Naive thymus-derived CD4-positive, alpha-beta T cell (primary cell): Measurements from ENCODE around the gene ITGAL. TPM values are rescaled to one million over a fixed set of nuclear protein-coding genes. Genes with fewer than 3 reads are reported as not detected.
"Not testable (repeated sequence)": the region's sequence is repeated elsewhere in the genome, so short reads cannot be mapped to it uniquely, and the experiment has no call there.

Experiments used
- ATAC-seq: fragments of 150-1000 bp; cut with Tn5 transposase; 2 replicates; pipeline ENCODE4 v1.10.0; 2021; ENCODE audit warnings: mild to moderate bottlenecking, moderate library complexity
- CTCF ChIA-PET: fragments of 350-600 bp; sonication (Branson Sonifier 250); formaldehyde crosslinking; loops from one replicate; lab custom pipeline; 2021; ENCODE audit warnings: antibody characterized with exemption; lab: Charles Lee
- POLR2A ChIA-PET: fragments of 350-600 bp; sonication (Branson Sonifier 250); formaldehyde crosslinking; loops from one replicate; lab custom pipeline; 2021; ENCODE audit warnings: antibody characterized with exemption, inconsistent platforms; lab: Charles Lee
- DNase-seq, 9 donors: peaks; one replicate each; pipeline versions ENCODE4 v3.0.0 to v3.0.0-alpha.2; 2020 to 2022; ENCODE audit warnings: mixed read lengths in 1 of 9
- H3K27ac ChIP-seq: one replicate; pipeline ENCODE4 v1.7.0; 2013; ENCODE audit warnings: mild to moderate bottlenecking, low read depth, low read length, moderate library complexity
- H3K27me3 ChIP-seq, 2 donors: one replicate each; pipeline ENCODE4 v1.7.0; 2013; ENCODE audit warnings: low read length in 2 of 2, mild to moderate bottlenecking in 2 of 2, moderate library complexity in 2 of 2; ENCODE audit not compliant: control insufficient read depth in 2 of 2, insufficient read depth in 2 of 2
- H3K36me3 ChIP-seq, 3 experiments: 1 replicate in 2 of 3; 2 replicates in 1 of 3; pipeline ENCODE4 v1.7.0; 2013; ENCODE audit warnings: low read length in 3 of 3, mild to moderate bottlenecking in 3 of 3, moderate library complexity in 1 of 3; ENCODE audit not compliant: insufficient read depth in 3 of 3, control insufficient read depth in 2 of 3
- H3K4me1 ChIP-seq, 2 donors: one replicate each; pipeline ENCODE4 v1.7.0; 2013; ENCODE audit warnings: low read length in 2 of 2, mild to moderate bottlenecking in 2 of 2, moderate library complexity in 1 of 2; ENCODE audit not compliant: control insufficient read depth in 2 of 2, insufficient read depth in 2 of 2
- H3K4me3 ChIP-seq: 2 replicates; pipeline ENCODE4 v1.7.0; 2013; ENCODE audit warnings: mild to moderate bottlenecking, low read length
- H3K9me3 ChIP-seq, 3 experiments: 1 replicate in 2 of 3; 2 replicates in 1 of 3; pipeline ENCODE4 v1.7.0; 2013; ENCODE audit warnings: low read length in 3 of 3; ENCODE audit not compliant: control insufficient read depth in 2 of 3
- H3K27ac Mint-ChIP-seq, 9 donors: one replicate each; pipeline ENCODE4 v1.8.0; 2020 to 2022; ENCODE audit warnings: mixed read lengths in 9 of 9, mild to moderate bottlenecking in 8 of 9, moderate library complexity in 5 of 9, inconsistent platforms in 2 of 9
- H3K27me3 Mint-ChIP-seq, 5 donors: one replicate each; pipeline ENCODE4 v1.8.0; 2021 to 2022; ENCODE audit warnings: mixed read lengths in 5 of 5, mild to moderate bottlenecking in 1 of 5
- H3K36me3 Mint-ChIP-seq, 5 donors: one replicate each; pipeline ENCODE4 v1.8.0; 2020 to 2022; ENCODE audit warnings: mixed read lengths in 5 of 5, mild to moderate bottlenecking in 3 of 5, inconsistent platforms in 1 of 5
- H3K4me1 Mint-ChIP-seq, 7 donors: one replicate each; pipeline ENCODE4 v1.8.0; 2020 to 2022; ENCODE audit warnings: mixed read lengths in 7 of 7, mild to moderate bottlenecking in 3 of 7, inconsistent platforms in 1 of 7
- H3K4me3 Mint-ChIP-seq, 10 donors: one replicate each; pipeline ENCODE4 v1.8.0; 2020 to 2022; ENCODE audit warnings: mild to moderate bottlenecking in 10 of 10, mixed read lengths in 10 of 10, moderate library complexity in 6 of 10, inconsistent platforms in 2 of 10
- H3K9me3 Mint-ChIP-seq, 11 donors: one replicate each; pipeline ENCODE4 v1.8.0; 2020 to 2022; ENCODE audit warnings: mixed read lengths in 11 of 11, mild to moderate bottlenecking in 4 of 11, inconsistent platforms in 1 of 11, moderate library complexity in 1 of 11
- intact Hi-C, 2 donors: fragments of 100-400 bp; cut with micrococcal nuclease; formaldehyde crosslinking; loops; one replicate each; pipeline ENCODE4 v1.15.1; 2023
- polyA plus RNA-seq, 2 donors: library from polyadenylated mRNA; unstranded; fragments of 300-500 nt; fragmentation: Illumina TruSeq; gene quantifications; one replicate each; pipeline ENCODE4 v1.2.3, GENCODE V29; 2021
- total RNA-seq, 6 experiments: library from RNA in 5 of 6; stranded (reverse) in 5 of 6; gene quantifications; 1 replicate in 5 of 6; 2 replicates in 1 of 6; pipeline ENCODE4 v1.2.3 and lab custom pipeline; 2021 to 2026

Gene ITGAL
- total and polyA plus RNA-seq, 7 experiments from 2014 or later = 110 to 629 (median 411) TPM

DNA sequence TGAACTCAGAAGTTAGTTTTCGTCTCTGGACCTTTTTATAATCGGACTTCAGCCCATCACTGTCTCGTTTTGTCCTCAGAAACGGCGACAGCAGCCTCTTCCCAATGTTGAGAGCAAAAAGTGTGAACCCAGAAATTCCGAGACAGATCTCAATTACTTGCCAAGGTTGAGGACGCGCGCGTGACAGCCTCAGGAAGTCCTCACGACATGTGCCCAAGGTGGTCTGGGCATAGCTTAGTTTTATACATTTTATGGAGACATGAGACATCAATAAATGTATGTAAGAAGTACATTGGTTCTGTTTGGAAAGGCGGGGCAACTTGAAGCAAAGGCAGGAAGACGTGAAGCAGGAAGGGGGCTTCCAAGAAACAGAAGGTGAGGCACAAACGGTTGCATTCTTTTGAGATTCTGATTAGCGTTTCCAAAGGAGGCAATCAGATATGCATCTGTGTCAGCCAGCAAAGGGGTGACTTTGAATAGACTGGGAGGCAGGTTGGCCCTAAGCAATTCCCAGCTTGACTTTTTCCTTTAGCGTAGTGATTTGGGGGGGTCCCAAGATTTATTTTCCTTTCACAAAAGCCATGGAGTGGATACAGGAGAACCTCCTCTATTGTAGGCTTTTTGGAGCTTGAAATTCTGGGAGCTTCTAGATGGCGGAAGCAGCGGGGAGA, 62.7 kb downstream of the ITGAL start:
- Histone ChIP-seq H3K27ac (peak overlapping the region; percentile 98), H3K4me1 (peaks cover 8 to 9% of the 10 kb centered on the region in 2 donors), H3K4me3 (peak overlapping the region; percentile 60), H3K9me3 (no peaks in the 10 kb centered on the region), H3K27me3 (no peaks in the 10 kb centered on the region), H3K36me3 (peaks cover 0 to 20% (median 0%) of the 10 kb centered on the region in 3 experiments)
- ATAC-seq = peak; percentile 29
- Mint-ChIP-seq H3K36me3 (peaks cover 0 to 9% (median 0%) of the 10 kb centered on the region in 5 donors), H3K4me1 (peaks cover 14 to 47% (median 37%) of the 10 kb centered on the region in 7 donors), H3K27me3 (no peaks in the 10 kb centered on the region), H3K27ac (peak overlapping the region; percentile 94 to 99 (median 98)), H3K9me3 (peaks cover 0 to 1% (median 0%) of the 10 kb centered on the region in 11 donors), H3K4me3 (peak overlapping the region; percentile 91 to 100 (median 96))
- CTCF ChIA-PET = interaction anchor here (0.5 to 3.0 kb wide), 28 partner anchors 9 to 158 kb away, joined by 3 to 37 read pairs (median 4); partner anchors contain the start of genes DCTPP1, SEPHS2, SEPTIN1 and ZNF688
- POLR2A ChIA-PET = interaction anchor here (0.7 to 4.5 kb wide), 35 partner anchors 8 to 352 kb away, joined by 3 to 159 read pairs (median 5); partner anchors contain the start of genes CORO1A, DCTPP1, FBRS and PRR14
- intact Hi-C loops = loop anchor here (1.0 to 2.0 kb wide), 15 partner anchors 8 to 163 kb away; partner anchors contain the start of genes DCTPP1 (in 2 of the 2), FBRS (in 2 of the 2), PRR14 (in 2 of the 2) and ZNF764 (in 2 of the 2)
- peak in 1 of 9 donors; percentile 63 for DNase-seq

DNA sequence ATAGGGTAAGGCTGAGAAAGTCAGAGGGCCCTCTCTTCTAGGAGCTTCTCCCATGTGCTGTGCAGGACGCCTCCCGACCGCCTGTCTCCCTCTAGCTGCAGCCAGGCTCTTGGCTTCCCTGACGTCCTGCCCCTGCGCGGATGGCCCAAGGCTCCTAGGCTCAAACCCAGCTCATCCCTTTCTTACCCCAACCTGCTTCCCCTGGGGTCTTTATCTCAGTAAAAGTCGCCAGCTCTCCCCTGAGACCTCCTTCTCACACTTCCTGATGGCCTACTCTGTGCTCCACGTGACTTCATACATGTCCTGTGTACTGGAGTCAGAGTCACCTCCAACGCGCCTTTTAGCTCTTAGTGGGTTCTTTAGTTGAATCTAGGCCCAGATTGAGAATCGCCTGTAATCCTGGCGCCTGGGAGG, 63.2 kb downstream of the ITGAL start:
- intact Hi-C loops = loop anchor here (1.0 to 2.0 kb wide), 15 partner anchors 8 to 163 kb away; partner anchors contain the start of genes DCTPP1 (in 2 of the 2), FBRS (in 2 of the 2), PRR14 (in 2 of the 2) and ZNF764 (in 2 of the 2)
- H3K9me3 Mint-ChIP-seq = peaks cover 0 to 1% (median 0%) of the 10 kb centered on the region in 11 donors
- H3K36me3 Mint-ChIP-seq = peaks cover 0 to 9% (median 0%) of the 10 kb centered on the region in 5 donors
- peak overlapping the region; percentile 94 to 99 (median 98) for H3K27ac Mint-ChIP-seq
- Histone ChIP-seq H3K36me3 (peaks cover 0 to 19% (median 0%) of the 10 kb centered on the region in 3 experiments), H3K9me3 (no peaks in the 10 kb centered on the region), H3K27ac (peak overlapping the region; percentile 98), H3K4me3 (peak overlapping the region; percentile 60), H3K4me1 (peaks cover 8 to 9% of the 10 kb centered on the region in 2 donors), H3K27me3 (no peaks in the 10 kb centered on the region)
- peak in 8 of 9 donors; percentile 45 to 73 (median 54) for DNase-seq
- peak overlapping the region; percentile 91 to 100 (median 96) for H3K4me3 Mint-ChIP-seq
- ChIA-PET CTCF (interaction anchor here (0.5 to 3.0 kb wide), 28 partner anchors 8 to 158 kb away, joined by 3 to 37 read pairs (median 4); partner anchors contain the start of genes DCTPP1, SEPHS2, SEPTIN1 and ZNF688), POLR2A (interaction anchor here (0.9 to 4.5 kb wide), 30 partner anchors 8 to 352 kb away, joined by 3 to 159 read pairs (median 6); partner anchors contain the start of genes CORO1A, DCTPP1, FBRS and PRR14)
- H3K4me1 Mint-ChIP-seq = peaks cover 14 to 42% (median 35%) of the 10 kb centered on the region in 7 donors
- ATAC-seq = peak; percentile 71
- H3K27me3 Mint-ChIP-seq = no peaks in the 10 kb centered on the region

DNA sequence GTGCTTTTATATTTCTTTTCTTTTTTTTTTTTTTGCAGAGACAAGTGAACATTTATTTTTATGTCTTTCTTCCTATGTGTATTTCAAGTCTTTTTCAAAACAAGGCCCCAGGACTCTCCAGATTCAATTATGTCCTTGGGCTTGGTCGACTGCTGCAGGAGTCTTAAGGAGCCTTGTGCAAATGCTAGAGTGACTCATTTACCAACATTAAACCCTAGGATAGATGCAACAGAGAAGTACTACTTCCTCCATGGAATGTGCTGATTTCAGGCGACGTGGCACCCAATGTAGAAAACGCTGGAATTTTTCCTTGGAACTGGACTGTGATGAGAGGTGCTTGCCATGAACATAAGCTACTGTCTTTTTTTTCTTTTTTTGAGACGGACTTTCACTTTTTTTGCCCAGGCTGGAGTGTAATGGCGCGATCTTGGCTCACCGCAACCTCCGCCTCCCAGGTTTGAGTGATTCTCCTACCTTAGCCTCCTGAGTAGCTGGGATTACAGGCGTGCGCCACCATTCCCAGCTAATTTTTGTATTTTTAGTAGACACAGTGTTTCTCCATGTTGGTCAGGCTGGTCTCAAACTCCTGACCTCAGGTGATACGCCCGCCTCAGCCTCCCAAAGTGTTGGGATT, 64.0 kb downstream of the ITGAL start:
- CTCF ChIA-PET = interaction anchor here (0.8 to 3.0 kb wide), 13 partner anchors 10 to 157 kb away, joined by 3 to 37 read pairs (median 6); partner anchors contain the start of genes DCTPP1, SEPHS2, ZNF688 and ZNF764
- H3K36me3 ChIP-seq = peaks cover 0 to 12% (median 0%) of the 10 kb centered on the region in 3 experiments
- peak overlapping the region; percentile 98 for H3K27ac ChIP-seq

DNA sequence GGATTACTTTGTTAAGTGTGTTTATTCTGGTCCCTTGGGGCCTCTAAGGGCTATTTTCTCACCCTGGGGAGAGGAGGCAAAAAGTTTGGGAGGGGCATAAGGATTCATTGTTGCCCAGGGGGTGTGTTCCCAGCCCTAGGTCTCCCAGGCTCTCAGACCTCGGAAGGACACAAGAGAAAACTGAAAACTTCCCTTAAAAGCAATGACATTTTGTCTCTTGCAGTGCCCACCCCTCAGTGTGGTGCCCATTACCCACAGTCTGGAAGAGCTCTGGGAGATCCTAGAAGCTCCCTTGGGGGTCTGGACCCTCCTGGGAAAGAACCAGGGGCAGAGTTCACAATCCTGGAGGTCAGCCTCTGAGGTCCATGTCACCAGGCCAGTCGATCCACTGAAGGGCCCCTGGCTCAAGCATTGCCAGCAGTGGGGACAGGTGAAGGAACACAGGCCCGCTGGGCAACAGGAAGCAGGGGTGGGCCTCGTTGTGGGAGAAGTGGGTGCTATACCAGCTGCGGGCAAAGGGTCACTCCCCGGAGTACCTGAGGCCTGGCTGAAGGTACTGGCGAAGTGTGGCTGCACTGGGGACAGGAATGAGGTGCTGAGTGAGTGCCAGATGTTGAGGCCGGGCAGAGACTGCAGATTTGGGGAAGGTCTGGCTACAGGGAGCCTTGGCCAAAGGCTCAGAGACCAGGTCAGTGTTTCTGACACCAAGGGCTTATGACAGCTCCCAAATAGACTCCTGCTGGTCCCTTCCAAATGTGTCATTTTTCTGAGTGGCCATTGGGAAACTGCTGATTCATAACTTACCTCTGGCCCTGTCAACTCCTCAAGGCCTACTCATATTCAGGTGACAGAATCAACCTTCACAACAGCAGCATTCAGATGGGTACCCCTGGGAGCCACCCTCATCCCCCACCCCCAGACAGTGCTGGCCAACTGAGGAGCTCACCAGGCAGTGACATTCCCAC, 66.7 kb downstream of the ITGAL start:
- Histone ChIP-seq H3K36me3 (no peaks in the 10 kb centered on the region), H3K4me1 (peaks cover 8 to 9% of the 10 kb centered on the region in 2 donors), H3K4me3 (no peak overlapping the region), H3K9me3 (no peaks in the 10 kb centered on the region), H3K27ac (no peak overlapping the region), H3K27me3 (no peaks in the 10 kb centered on the region)
- no peak for DNase-seq
- peak overlapping the region in 1 of 10 donors; percentile 13 for H3K4me3 Mint-ChIP-seq
- H3K4me1 Mint-ChIP-seq = peaks cover 14 to 31% (median 26%) of the 10 kb centered on the region in 7 donors
- no peak overlapping the region for H3K27ac Mint-ChIP-seq
- no peaks in the 10 kb centered on the region for H3K27me3 Mint-ChIP-seq
- intact Hi-C loops = no loop called here
- no peak for ATAC-seq
- H3K9me3 Mint-ChIP-seq = no peaks in the 10 kb centered on the region
- peaks cover 0 to 7% (median 0%) of the 10 kb centered on the region in 5 donors for H3K36me3 Mint-ChIP-seq
- CTCF ChIA-PET = interaction anchor here (0.9 kb wide), 1 partner anchor 110 kb away, joined by 3 read pairs; the partner anchor contains the start of gene DCTPP1
- POLR2A ChIA-PET = interaction anchor here (0.6 to 1.1 kb wide), 3 partner anchors 11 to 837 kb away, joined by 3 to 7 read pairs (median 6); no protein-coding TSS in a partner anchor

More for the DNA sequence above, 64.0 kb downstream of the ITGAL start:
- H3K4me3 ChIP-seq, DNase-seq, H3K4me1 ChIP-seq, H3K27me3 Mint-ChIP-seq, H3K27me3 ChIP-seq, H3K36me3 Mint-ChIP-seq, intact Hi-C loops, H3K9me3 ChIP-seq, H3K9me3 Mint-ChIP-seq, ATAC-seq: not testable (repeated sequence)
- POLR2A ChIA-PET = interaction anchor here (1.0 to 4.5 kb wide), 15 partner anchors 10 to 353 kb away, joined by 3 to 159 read pairs (median 6); partner anchors contain the start of genes CORO1A, DCTPP1, FBRS and PRR14
- Mint-ChIP-seq H3K4me1 (peaks cover 14 to 39% (median 31%) of the 10 kb centered on the region in 7 donors), H3K4me3 (peak overlapping the region; percentile 91 to 100 (median 96)), H3K27ac (peak overlapping the region; percentile 94 to 99 (median 98))

DNA sequence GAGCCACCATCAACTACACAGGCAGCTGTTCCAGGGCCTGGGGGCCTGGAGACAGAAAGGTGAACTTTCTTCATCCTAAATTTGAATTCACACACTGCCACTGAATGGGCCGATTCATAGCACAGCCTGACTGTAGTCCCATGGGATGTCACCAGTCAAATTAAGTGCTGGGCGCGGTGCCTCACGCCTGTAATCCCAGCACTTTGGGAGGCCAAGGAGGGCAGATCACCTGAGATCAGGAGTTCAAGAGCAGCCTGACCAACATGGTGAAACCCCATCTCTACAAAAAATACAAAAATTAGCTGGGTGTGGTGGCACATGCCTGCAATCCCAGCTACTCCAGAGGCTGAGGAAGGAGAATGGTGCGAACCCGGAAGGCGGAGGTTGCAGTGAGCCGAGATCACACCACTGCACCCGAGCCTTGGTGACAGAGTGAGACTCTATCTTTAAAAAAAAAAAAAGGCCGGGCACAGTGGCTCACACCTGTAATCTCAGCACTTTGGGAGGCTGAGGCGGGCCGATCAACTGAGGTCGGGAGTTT, 67.5 kb downstream of the ITGAL start:
- H3K9me3 Mint-ChIP-seq, H3K36me3 Mint-ChIP-seq, H3K9me3 ChIP-seq, ATAC-seq, H3K4me1 ChIP-seq, H3K4me3 Mint-ChIP-seq, H3K36me3 ChIP-seq, intact Hi-C loops, H3K27ac Mint-ChIP-seq, H3K27ac ChIP-seq, H3K4me3 ChIP-seq, H3K27me3 ChIP-seq, H3K27me3 Mint-ChIP-seq, DNase-seq: not testable (repeated sequence)
- ChIA-PET CTCF (interaction anchor here (0.9 kb wide), 1 partner anchor 110 kb away, joined by 3 read pairs; the partner anchor contains the start of gene DCTPP1), POLR2A (interaction anchor here (0.6 to 0.9 kb wide), 2 partner anchors 10 to 838 kb away, joined by 6 to 7 read pairs; no protein-coding TSS in a partner anchor)
- peaks cover 14 to 27% (median 25%) of the 10 kb centered on the region in 7 donors for H3K4me1 Mint-ChIP-seq
